Measurements from ENCODE around the gene MTURN.
A peak's percentile ranks its signal among the peaks of the same experiment; 100 is the strongest.

Gene MTURN

DNA sequence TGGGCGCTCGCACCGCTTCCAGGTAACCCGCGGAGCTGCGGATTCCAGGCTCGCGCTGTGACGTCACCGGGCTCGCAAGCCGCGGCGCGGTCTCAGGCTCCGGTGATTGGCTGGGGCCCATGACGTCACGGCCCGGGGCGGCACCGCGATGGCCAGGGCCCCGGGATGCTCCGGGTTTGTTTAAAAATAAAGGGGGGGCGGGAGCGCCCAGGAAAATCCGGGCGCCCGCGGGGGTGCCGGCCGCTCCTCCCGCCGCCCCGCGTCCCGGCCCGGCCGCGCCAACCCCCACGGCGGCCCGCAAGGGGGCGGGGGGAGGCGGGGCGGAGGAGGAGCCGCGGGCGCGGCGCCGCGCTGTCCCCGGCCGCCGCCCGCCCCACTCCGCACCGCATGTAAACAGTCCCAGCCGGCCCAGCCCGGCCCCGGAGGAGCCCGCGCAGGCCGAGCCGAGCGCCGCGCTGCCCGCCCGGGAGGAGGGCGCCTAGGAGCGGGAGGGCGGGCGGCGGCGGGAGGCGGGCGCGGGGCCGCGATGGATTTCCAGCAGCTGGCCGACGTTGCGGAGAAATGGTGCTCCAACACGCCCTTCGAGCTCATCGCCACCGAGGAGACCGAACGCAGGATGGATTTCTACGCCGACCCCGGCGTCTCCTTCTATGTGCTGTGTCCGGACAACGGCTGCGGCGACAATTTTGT is at the start of gene MTURN:
Gene MTURN (plus strand): TSS at position 376 of the 690 bp plus-strand sequence. CDS start 151 bp downstream, at position 527.
- ATAC-seq (ENCODE audit: low read depth) = peak; percentile 69
- Histone ChIP-seq H3K27me3 (ENCODE audit: insufficient read depth, poor library complexity, severe bottlenecking) (no peaks in the 10 kb centered on the region), H3K4me1 (ENCODE audit: insufficient read depth, poor library complexity, severe bottlenecking) (no peaks in the 10 kb centered on the region), H3K36me3 (ENCODE audit: low read depth) (no peaks in the 10 kb centered on the region), H3K27ac (ENCODE audit: poor library complexity, severe bottlenecking) (peak within 1 kb of the TSS; percentile 31), H3K4me3 (ENCODE audit: severe bottlenecking) (peak within 1 kb of the TSS; percentile 99), H3K9me3 (ENCODE audit: severe bottlenecking) (no peaks in the 10 kb centered on the region)
- DNase-seq (ENCODE audit: low spot score) = peak; percentile 88
- TF ChIP-seq CTCF (IDR thresholded peaks at IDR 0.05; ENCODE audit: poor library complexity, severe bottlenecking) = no peak

- Histone ChIP-seq H3K27ac (ENCODE audit: poor library complexity, severe bottlenecking) (no peak overlapping the region), H3K4me1 (ENCODE audit: insufficient read depth, poor library complexity, severe bottlenecking) (peaks cover 4% of the 10 kb centered on the region), H3K27me3 (ENCODE audit: insufficient read depth, poor library complexity, severe bottlenecking) (no peaks in the 10 kb centered on the region), H3K9me3 (ENCODE audit: severe bottlenecking) (no peaks in the 10 kb centered on the region), H3K4me3 (ENCODE audit: severe bottlenecking) (no peak overlapping the region), H3K36me3 (ENCODE audit: low read depth) (no peaks in the 10 kb centered on the region)
- DNase-seq (ENCODE audit: low spot score) (no peak), ATAC-seq (ENCODE audit: low read depth) (no peak)
- no peak for TF ChIP-seq CTCF (IDR thresholded peaks at IDR 0.05; ENCODE audit: poor library complexity, severe bottlenecking)
These were observed 48.3 kb upstream of the MTURN start for GRCh38 chr7:30086529-30086928.

DNA sequence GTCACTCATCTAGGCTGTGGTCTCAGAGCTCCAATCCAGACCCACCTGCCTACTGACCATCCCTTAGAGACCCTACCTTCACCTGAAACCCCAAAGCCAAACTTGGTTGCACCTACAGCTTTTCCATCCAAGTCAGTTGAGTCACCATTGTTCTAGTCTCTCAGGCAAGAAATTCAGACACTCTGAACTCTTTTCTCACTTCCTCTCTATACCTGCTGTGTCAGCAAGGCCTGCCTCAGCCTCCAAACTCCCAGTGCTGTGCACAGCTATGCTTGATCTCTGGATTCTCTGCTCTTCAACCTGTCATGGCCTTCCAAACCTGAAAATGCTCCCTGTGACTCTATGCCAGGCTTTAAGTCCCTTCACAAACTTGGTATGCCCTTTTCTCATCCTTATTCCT is 47.4 kb upstream of the MTURN start:
- no peak for TF ChIP-seq CTCF (IDR thresholded peaks at IDR 0.05; ENCODE audit: poor library complexity, severe bottlenecking)
- no peak overlapping the region for H3K4me3 ChIP-seq (ENCODE audit: severe bottlenecking)
- no peaks in the 10 kb centered on the region for H3K36me3 ChIP-seq (ENCODE audit: low read depth)
- DNase-seq (ENCODE audit: low spot score) = no peak
- H3K4me1 ChIP-seq (ENCODE audit: insufficient read depth, poor library complexity, severe bottlenecking) = peaks cover 7% of the 10 kb centered on the region
- H3K27me3 ChIP-seq (ENCODE audit: insufficient read depth, poor library complexity, severe bottlenecking) = no peaks in the 10 kb centered on the region
- ATAC-seq (ENCODE audit: low read depth) = no peak
- no peak overlapping the region for H3K27ac ChIP-seq (ENCODE audit: poor library complexity, severe bottlenecking)
- H3K9me3 ChIP-seq (ENCODE audit: severe bottlenecking) = no peaks in the 10 kb centered on the region

DNA sequence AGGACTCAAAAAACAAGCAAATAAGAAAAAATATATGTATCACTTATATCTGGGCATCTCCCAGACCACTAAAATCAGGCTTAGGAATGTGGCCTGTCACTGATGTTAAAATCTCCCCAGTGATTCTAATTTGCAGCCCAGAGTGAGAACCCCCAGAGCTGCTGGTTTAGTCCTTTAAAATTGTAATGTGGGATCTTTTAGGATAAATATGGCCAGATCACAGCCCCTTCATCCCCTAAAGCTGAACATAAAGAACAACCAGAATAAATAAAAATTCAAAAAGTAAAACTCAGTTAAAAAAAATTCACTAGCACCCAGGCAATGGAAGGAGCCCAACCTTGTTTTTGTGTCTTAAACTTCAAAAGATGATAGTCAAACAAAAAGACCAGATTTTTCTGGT is 46.4 kb upstream of the MTURN start:
- no peaks in the 10 kb centered on the region for H3K27me3 ChIP-seq (ENCODE audit: insufficient read depth, poor library complexity, severe bottlenecking)
- TF ChIP-seq CTCF (IDR thresholded peaks at IDR 0.05; ENCODE audit: poor library complexity, severe bottlenecking) = no peak
- no peak overlapping the region for H3K27ac ChIP-seq (ENCODE audit: poor library complexity, severe bottlenecking)
- H3K36me3 ChIP-seq (ENCODE audit: low read depth) = no peaks in the 10 kb centered on the region
- no peak overlapping the region for H3K4me3 ChIP-seq (ENCODE audit: severe bottlenecking)
- peaks cover 7% of the 10 kb centered on the region for H3K4me1 ChIP-seq (ENCODE audit: insufficient read depth, poor library complexity, severe bottlenecking)
- DNase-seq (ENCODE audit: low spot score) (no peak), ATAC-seq (ENCODE audit: low read depth) (no peak)
- H3K9me3 ChIP-seq (ENCODE audit: severe bottlenecking) = no peaks in the 10 kb centered on the region

DNA sequence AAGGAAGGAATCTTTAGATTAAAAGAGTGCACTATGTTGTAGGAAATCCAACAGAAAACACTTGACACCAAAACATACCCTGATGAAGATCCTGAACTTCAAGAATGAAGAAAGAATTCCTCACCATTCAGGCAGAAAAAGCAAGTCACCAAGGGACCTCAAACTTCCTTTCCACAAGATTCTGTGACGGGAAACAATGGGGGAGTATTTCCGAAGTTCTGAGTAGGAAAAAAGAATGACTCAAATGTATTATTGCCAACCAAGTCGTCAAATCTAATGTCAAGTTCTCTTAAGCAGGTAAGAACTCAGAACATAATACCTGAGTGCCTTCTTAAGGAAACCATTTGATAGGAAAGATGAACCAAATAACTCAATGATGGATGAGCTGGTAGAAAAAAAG is 44.7 kb upstream of the MTURN start:
- Histone ChIP-seq H3K9me3 (ENCODE audit: severe bottlenecking) (no peaks in the 10 kb centered on the region), H3K4me1 (ENCODE audit: insufficient read depth, poor library complexity, severe bottlenecking) (peaks cover 7% of the 10 kb centered on the region), H3K27me3 (ENCODE audit: insufficient read depth, poor library complexity, severe bottlenecking) (no peaks in the 10 kb centered on the region), H3K27ac (ENCODE audit: poor library complexity, severe bottlenecking) (no peak overlapping the region), H3K36me3 (ENCODE audit: low read depth) (no peaks in the 10 kb centered on the region), H3K4me3 (ENCODE audit: severe bottlenecking) (no peak overlapping the region)
- no peak for ATAC-seq (ENCODE audit: low read depth)
- no peak for TF ChIP-seq CTCF (IDR thresholded peaks at IDR 0.05; ENCODE audit: poor library complexity, severe bottlenecking)
- DNase-seq (ENCODE audit: low spot score) = no peak

All from RWPE2 (cell line).